Middle frontal gyrus (tissue), 1 donor: ENCODE results near the gene STK25.
"Not testable (repeated sequence)": the region's sequence is repeated elsewhere in the genome, so short reads cannot be mapped to it uniquely, and the experiment has no call there.

Source experiments
- DNase-seq: peaks from one replicate; pipeline ENCODE4 v3.0.0-alpha.2; 2015; ENCODE audit warnings: low spot score; ENCODE audit errors: extremely low spot score

The STK25 gene

GRCh38 chr2:241509155-241509784, 886 bp upstream of the STK25 start:
- no peak for DNase-seq

- DNase-seq = no peak
Observed at GRCh38 chr2:241507430-241508239, 749 bp downstream of the STK25 start.

DNA sequence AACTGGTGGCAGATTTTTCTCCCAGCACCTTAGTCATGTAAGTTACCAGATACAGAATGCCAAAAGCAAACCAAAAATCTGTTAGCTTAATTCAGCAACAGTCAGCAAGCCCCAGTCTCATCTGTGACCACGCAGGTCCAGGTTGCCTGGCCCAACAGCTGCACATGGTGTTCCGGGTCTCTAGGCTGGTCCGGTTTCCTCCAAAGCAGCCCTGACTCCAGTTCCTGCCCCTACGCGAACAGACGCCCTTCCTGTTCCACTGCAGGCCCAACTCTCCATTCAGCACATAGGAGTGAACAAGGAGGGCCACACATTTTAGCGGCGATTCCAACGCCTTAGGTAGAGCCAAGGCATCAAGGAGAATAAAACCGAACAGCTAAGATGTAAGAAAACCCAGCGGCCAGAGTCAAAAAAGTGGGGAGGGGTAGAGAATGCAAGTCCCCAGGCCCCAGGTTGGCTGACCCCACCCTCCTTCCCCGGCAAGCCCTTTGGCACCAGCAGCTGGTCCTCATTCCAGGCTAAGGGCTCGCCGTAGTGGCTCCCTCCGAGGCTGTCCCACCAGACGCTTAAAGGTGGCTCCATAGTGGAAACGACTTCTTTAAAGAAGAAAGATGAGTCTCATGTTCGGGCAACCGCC, 1.5 kb downstream of the STK25 start:
- DNase-seq = no peak

- DNase-seq = not testable (repeated sequence)
Observed at GRCh38 chr2:241506317-241506716, 2.1 kb downstream of the STK25 start.

- no peak for DNase-seq
Observed at GRCh38 chr2:241505781-241506201, 2.6 kb downstream of the STK25 start.

GRCh38 chr2:241505086-241505780, 3.2 kb downstream of the STK25 start:
- no peak for DNase-seq

- no peak for DNase-seq
Observed at GRCh38 chr2:241503776-241504392, 4.5 kb downstream of the STK25 start.

DNA sequence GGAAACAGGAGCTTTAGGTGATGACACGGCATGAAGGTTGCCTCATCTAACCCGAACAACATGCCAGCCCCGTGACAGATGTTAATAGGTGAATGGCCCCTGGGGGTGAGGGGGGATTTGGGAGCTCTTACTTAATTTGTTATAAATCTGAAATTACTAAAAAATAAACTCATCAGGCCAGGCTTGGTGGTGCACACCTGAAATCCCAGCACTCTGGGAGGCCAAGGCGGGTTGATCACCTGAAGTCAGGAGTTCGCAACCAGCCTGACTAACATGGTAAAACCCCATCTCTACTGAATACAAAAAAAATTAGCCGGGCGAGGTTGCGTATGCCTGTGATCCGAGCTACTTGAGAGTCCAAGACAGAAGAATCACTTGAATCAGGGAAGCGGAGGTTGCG, 6.1 kb downstream of the STK25 start:
- DNase-seq = no peak

- no peak for DNase-seq
Observed at GRCh38 chr2:241501551-241501950, 6.8 kb downstream of the STK25 start.

- DNase-seq = no peak
Observed at GRCh38 chr2:241501099-241501541, 7.3 kb downstream of the STK25 start.

DNA sequence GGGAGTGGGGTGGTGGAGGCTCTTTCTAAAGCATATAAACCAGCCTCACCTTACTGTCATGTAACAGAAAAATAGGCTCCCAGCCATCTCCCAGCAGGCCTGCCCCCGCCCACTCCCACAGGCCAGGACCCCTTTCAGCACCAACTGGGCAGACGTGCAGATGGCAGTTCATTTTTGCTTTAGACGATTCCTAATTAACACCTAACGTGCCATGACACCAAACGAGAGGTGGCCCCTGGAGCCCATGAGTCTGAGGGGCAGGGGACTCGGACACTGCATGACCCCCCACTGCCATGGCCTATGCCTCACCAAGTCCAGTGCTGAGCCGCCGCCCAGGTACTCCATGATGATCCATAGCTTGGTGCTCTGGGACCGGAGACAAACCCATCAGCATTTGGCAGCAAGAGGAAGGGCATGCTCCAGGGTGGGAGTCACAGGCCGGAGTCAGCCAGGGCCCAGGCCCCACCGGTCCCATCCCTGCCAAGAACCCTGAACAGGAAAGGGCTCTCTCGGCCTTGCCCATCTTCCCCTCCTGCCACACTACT, 7.9 kb downstream of the STK25 start:
- no peak for DNase-seq

DNA sequence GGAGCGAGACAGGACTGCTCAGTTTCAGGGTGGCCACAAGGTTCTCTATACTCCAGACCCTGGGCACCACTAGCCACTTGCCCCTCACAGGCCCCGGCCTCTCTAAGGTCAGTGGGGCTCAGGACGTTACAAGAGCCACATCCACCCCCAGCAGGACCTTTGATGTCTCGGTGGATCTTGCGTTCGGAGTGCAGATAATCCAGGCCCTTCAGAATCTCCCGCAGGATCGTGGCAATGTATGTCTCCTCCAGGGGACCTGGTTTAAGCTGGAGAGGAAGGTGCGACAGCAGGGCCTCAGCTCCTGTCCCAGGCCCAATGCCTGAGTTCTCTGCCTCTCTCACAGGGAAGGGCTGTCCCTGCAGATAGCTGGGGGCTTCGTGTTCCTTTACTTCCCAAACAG, 8.4 kb downstream of the STK25 start:
- DNase-seq = no peak

GRCh38 chr2:241499146-241499965, 9.0 kb downstream of the STK25 start:
- no peak for DNase-seq

DNA sequence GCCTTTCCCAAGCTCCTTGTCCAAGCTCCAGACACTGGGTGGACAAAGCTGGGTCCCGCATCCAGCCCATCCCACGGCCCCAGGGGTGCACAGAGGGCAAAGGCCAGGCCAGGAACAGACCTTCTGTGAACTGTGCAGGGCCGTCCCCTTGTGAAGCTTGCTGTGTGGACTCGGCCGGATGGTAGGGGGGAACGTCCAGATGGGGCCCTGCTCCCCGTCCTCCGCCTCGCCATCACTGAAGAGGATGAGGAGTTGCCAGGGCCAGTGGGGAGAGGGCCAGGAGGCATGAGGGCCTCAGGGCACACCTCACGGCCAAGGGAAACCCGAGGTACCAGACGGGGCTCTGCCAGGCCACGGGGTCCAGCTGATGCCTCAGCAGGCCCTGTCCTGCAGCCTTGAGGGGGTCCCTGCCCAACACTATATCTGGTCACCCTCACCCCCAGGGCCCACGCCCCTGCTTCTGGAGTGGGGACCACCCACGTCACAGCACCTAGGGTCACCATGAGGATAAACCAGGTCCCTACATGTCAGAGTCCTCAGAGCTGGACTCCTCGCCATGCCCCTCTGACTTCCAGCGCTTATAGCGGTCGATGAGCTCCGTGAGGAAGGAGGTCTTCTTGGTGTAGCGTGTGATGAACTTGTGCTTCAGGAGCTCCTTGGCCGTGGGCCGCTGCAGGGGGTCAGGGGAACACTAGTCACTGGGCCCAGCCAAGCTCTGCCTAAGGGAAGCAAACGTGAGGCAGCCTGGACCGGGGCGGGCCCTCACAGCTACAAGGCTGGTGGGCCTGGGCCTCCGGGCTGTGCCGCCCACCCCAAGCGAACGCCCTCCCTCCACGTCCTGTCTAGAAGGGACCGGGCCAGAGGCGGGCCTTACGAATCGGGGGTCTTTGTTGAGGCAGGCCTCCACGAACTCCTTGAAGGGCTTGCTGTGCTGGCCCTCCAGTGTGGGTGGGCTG, 10.0 kb downstream of the STK25 start:
- no peak for DNase-seq

- no peak for DNase-seq
Observed at GRCh38 chr2:241496904-241497877, 11.2 kb downstream of the STK25 start.

- no peak for DNase-seq
Observed at GRCh38 chr2:241496003-241496707, 12.2 kb downstream of the STK25 start.
